Thoracic aorta (tissue), 2 donors: ENCODE results near the gene SLC17A2. TPM values are rescaled to one million over a fixed set of nuclear protein-coding genes. Genes with fewer than 3 reads are reported as not detected.
A peak's percentile ranks its signal among the peaks of the same experiment; 100 is the strongest.

Experiments
- ATAC-seq: fragments of 150-250 bp; one replicate; pipeline ENCODE4 v1.8.0; 2017; ENCODE audit warnings: low read depth; ENCODE audit not compliant: insufficient number of reproducible peaks, low FRiP score
- DNase-seq: peaks from one replicate; pipeline ENCODE4 v3.0.0-alpha.2; 2020; ENCODE audit warnings: low spot score
- H3K27ac ChIP-seq, 2 donors: fragments of 200-600 bp; sonication (generic); 1 replicate in 1 of 2; 2 replicates in 1 of 2; pipeline ENCODE4 v1.5.1; 2016; ENCODE audit warnings: mild to moderate bottlenecking in 2 of 2, moderate library complexity in 2 of 2
- H3K27me3 ChIP-seq: fragments of 200-600 bp; sonication (generic); replicated peaks from 2 replicates; pipeline ENCODE4 v1.6.0; 2016; ENCODE audit warnings: mild to moderate bottlenecking; ENCODE audit not compliant: insufficient read depth
- H3K36me3 ChIP-seq: fragments of 200-600 bp; sonication (generic); one replicate; pipeline ENCODE4 v1.5.1; 2016
- H3K4me1 ChIP-seq, 2 donors: fragments of 200-600 bp; sonication (generic); 1 replicate in 1 of 2; 2 replicates in 1 of 2; pipeline versions ENCODE4 v1.5.1 to v1.6.0; 2016; ENCODE audit warnings: low read depth in 2 of 2, mild to moderate bottlenecking in 1 of 2; ENCODE audit not compliant: control insufficient read depth in 1 of 2
- H3K4me3 ChIP-seq: fragments of 200-600 bp; sonication (generic); 2 replicates; pipeline ENCODE4 v1.5.1; 2016; ENCODE audit warnings: mild to moderate bottlenecking
- H3K9me3 ChIP-seq: fragments of 200-600 bp; sonication (generic); 2 replicates; pipeline ENCODE4 v1.5.1; 2016
- CTCF ChIP-seq: fragments of 200-600 bp; sonication (generic); IDR thresholded peaks from one replicate; pipeline ENCODE4 v1.5.1; 2019; ENCODE audit warnings: antibody characterized with exemption
- total RNA-seq, 2 donors: library from RNA; depleted of rRNA; stranded (reverse); fragments of >200 nt; gene quantifications; one replicate each; pipeline versions ENCODE4 v1.1.0 to v1.2.3, GENCODE V29; 2016

Gene SLC17A2
- total RNA-seq, 2 donors from 2014 or later = not detected

GRCh38 chr6:25963426-25964123, 33.1 kb upstream of the SLC17A2 start:
- DNase-seq (no peak), ATAC-seq (no peak)
- Histone ChIP-seq H3K27me3 (no peaks in the 10 kb centered on the region), H3K4me1 (peaks cover 43 to 54% of the 10 kb centered on the region in 2 donors), H3K36me3 (peaks cover 8% of the 10 kb centered on the region), H3K4me3 (peak overlapping the region; percentile 89), H3K27ac (peak overlapping the region; percentile 62 to 98), H3K9me3 (no peaks in the 10 kb centered on the region)
- TF ChIP-seq CTCF = no peak

- Histone ChIP-seq H3K27me3 (no peaks in the 10 kb centered on the region), H3K4me3 (peak within 1 kb of the TSS; percentile 89), H3K4me1 (peaks cover 34 to 43% of the 10 kb centered on the region in 2 donors), H3K36me3 (peaks cover 8% of the 10 kb centered on the region), H3K9me3 (no peaks in the 10 kb centered on the region), H3K27ac (peak within 1 kb of the TSS; percentile 98)
- ATAC-seq (peak; percentile 95), DNase-seq (peak; percentile 66)
- no peak for TF ChIP-seq CTCF
These were observed 31.9 kb upstream of the SLC17A2 start, which contains the start of gene TRIM38 for GRCh38 chr6:25962149-25963127. Gene TRIM38, plus strand, starts transcription at chr6:25962802. Its CDS starts 3,721 bp downstream, at chr6:25966523.

DNA sequence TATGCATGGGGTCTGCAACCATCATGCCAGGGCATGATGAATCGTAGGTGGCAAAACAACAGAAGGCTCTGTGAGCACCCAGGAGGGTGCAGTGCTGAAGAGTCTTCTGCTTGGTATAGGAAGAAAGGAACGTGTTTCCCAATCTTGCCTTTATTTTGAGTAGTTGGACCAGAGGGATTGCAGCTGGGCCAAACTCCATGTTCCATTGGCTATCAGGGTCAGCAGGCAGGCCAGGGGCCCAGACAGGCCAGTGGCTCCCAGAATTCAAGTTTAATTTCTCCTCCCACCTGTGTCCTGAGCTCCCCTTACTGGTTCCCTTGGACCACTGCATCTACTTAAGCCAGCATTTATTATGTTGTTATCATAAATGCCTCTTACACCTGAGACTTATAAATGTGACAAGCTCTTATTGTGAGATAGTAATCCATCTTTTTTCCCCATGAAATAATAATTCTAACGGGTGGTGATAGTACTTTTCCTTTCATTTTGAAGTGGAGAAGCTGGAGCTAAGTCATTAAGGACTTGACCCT, 31.2 kb upstream of the SLC17A2 start:
- DNase-seq = no peak
- peaks cover 7% of the 10 kb centered on the region for H3K36me3 ChIP-seq
- H3K27ac ChIP-seq = peak overlapping the region; percentile 98
- no peaks in the 10 kb centered on the region for H3K9me3 ChIP-seq
- no peak for ATAC-seq
- peaks cover 30 to 35% of the 10 kb centered on the region in 2 donors for H3K4me1 ChIP-seq
- no peaks in the 10 kb centered on the region for H3K27me3 ChIP-seq
- no peak for TF ChIP-seq CTCF
- peak overlapping the region; percentile 89 for H3K4me3 ChIP-seq

GRCh38 chr6:25960734-25961133, 30.2 kb upstream of the SLC17A2 start:
- no peak for TF ChIP-seq CTCF
- H3K9me3 ChIP-seq = no peaks in the 10 kb centered on the region
- peaks cover 22 to 26% of the 10 kb centered on the region in 2 donors for H3K4me1 ChIP-seq
- peaks cover 3% of the 10 kb centered on the region for H3K36me3 ChIP-seq
- H3K27ac ChIP-seq = no peak overlapping the region
- no peak for ATAC-seq
- no peaks in the 10 kb centered on the region for H3K27me3 ChIP-seq
- H3K4me3 ChIP-seq = no peak overlapping the region
- DNase-seq = no peak
